ENCODE measurements around the gene ALOX12. TPM values are rescaled to one million over a fixed set of nuclear protein-coding genes. Genes with fewer than 3 reads are reported as not detected.

The ALOX12 gene
- polyA plus RNA-seq, 1 of the 3 experiments (the other 2 are of a cell fraction), result not detected

- WGBS (ENCODE audit: low lambda C conversion rate), result 90% methylated on average over 8 of the region's 9 CpGs
- Histone ChIP-seq H3K9me2 (no peaks in the 10 kb centered on the region), H3K79me2 (ENCODE audit: insufficient read depth) (no peaks in the 10 kb centered on the region), H3K4me3 (ENCODE audit: low read depth in 2 of 2, low read length in 1 of 2) (no peak overlapping the region), H3K4me1 (ENCODE audit: control insufficient read depth in 1 of 2, insufficient read depth in 2 of 2, low read depth in 1 of 2, low read length in 1 of 2) (peaks cover 0 to 3% of the 10 kb centered on the region in 2 experiments; a peak in 1 of 4 replicates), H4K20me1 (ENCODE audit: insufficient read depth) (no peaks in the 10 kb centered on the region), H2AFZ (ENCODE audit: low read depth) (no peak overlapping the region), H3K4me2 (no peak overlapping the region), H3K9ac (no peak overlapping the region), H3K9me3 (no peaks in the 10 kb centered on the region), H3F3A (replicated peaks; ENCODE audit: insufficient read depth) (peaks cover 5% of the 10 kb centered on the region), H3K27me3 (ENCODE audit: insufficient read depth) (no peaks in the 10 kb centered on the region), H3K36me3 (replicated peaks in 1 of 2; ENCODE audit: control insufficient read depth in 1 of 2, insufficient read depth in 2 of 2, low read length in 1 of 2) (peaks cover 2 to 19% of the 10 kb centered on the region in 2 experiments), H3K27ac (ENCODE audit: low read depth in 2 of 2, low read length in 1 of 2) (no peak overlapping the region)
- no peak for TF ChIP-seq NRF1 (IDR thresholded peaks at IDR 0.05; ENCODE audit: low read depth, low read length)
- TF ChIP-seq FOXM1 (IDR thresholded peaks at IDR 0.05; ENCODE audit: low read depth), result no peak
- TF ChIP-seq REST (IDR thresholded peaks at IDR 0.05; ENCODE audit: low read depth, low read length), result no peak
- TF ChIP-seq TEAD4 (IDR thresholded peaks at IDR 0.05; ENCODE audit: borderline replicate concordance, insufficient read depth), result no peak
- TF ChIP-seq MAX (IDR thresholded peaks at IDR 0.05; ENCODE audit: low read depth), result no peak
- no peak for TF ChIP-seq GABPA (IDR thresholded peaks at IDR 0.05; ENCODE audit: low read depth)
- TF ChIP-seq SMC3 (IDR thresholded peaks at IDR 0.05; ENCODE audit: low read depth, low read length), result no peak
- TF ChIP-seq PBX3 (IDR thresholded peaks at IDR 0.05), result no peak
- TF ChIP-seq RAD21 (IDR thresholded peaks at IDR 0.05; ENCODE audit: low read length), result no peak
- TF ChIP-seq MXI1 (IDR thresholded peaks at IDR 0.05; ENCODE audit: low read depth, low read length), result no peak
- TF ChIP-seq RXRA (IDR thresholded peaks at IDR 0.05; ENCODE audit: borderline replicate concordance, low read depth), result no peak
- no peak for TF ChIP-seq CTCF (IDR thresholded peaks at IDR 0.05)
- DNase-seq, result no peak
- CTCF ChIA-PET, result interaction anchor here (0.6 to 1.1 kb wide), 3 partner anchors 10 to 80 kb away, joined by 3 to 5 read pairs (median 3); no protein-coding TSS in a partner anchor
- POLR2A ChIA-PET, result no interaction called here
Observed at GRCh38 chr17:6994666-6995256, 1.1 kb upstream of the ALOX12 start.
